Neural progenitor cell (in vitro differentiated cells): ENCODE results near the gene CNTN5. TPM values are rescaled to one million over a fixed set of nuclear protein-coding genes. Genes with fewer than 3 reads are reported as not detected.
A peak's percentile ranks its signal among the peaks of the same experiment; 100 is the strongest.

Experiments
- DNase-seq: peaks from one replicate; pipeline ENCODE4 v3.0.0-alpha.2; 2016; ENCODE audit warnings: low spot score
- H2AFZ ChIP-seq: fragments of 200-600 bp; sonication (generic); replicated peaks from 2 replicates; pipeline ENCODE4 v1.6.1; 2016; ENCODE audit warnings: antibody characterized with exemption
- H3F3A ChIP-seq: fragments of 200-600 bp; sonication (generic); 2 replicates; pipeline ENCODE4 v1.6.1; 2016; ENCODE audit warnings: antibody characterized with exemption, low read depth
- H3K27ac ChIP-seq: fragments of 200-600 bp; sonication (generic); 2 replicates; pipeline ENCODE4 v1.5.1; 2016; ENCODE audit warnings: mild to moderate bottlenecking
- H3K27me3 ChIP-seq: fragments of 200-600 bp; sonication (generic); 2 replicates; pipeline ENCODE4 v1.6.1; 2016; ENCODE audit warnings: mild to moderate bottlenecking, moderate library complexity
- H3K36me3 ChIP-seq: fragments of 200-600 bp; sonication (generic); 2 replicates; pipeline ENCODE4 v1.5.1; 2016
- H3K4me1 ChIP-seq: fragments of 200-600 bp; sonication (generic); 2 replicates; pipeline ENCODE4 v1.6.1; 2016; ENCODE audit warnings: mixed run types
- H3K4me2 ChIP-seq: fragments of 200-600 bp; sonication (generic); 2 replicates; pipeline ENCODE4 v1.6.1; 2016
- H3K4me3 ChIP-seq: fragments of 200-600 bp; sonication (generic); 2 replicates; pipeline ENCODE4 v1.5.1; 2016
- H3K79me2 ChIP-seq: fragments of 200-600 bp; sonication (generic); 2 replicates; pipeline ENCODE4 v1.6.1; 2016; ENCODE audit warnings: low read depth
- H3K9ac ChIP-seq: fragments of 200-600 bp; sonication (generic); 2 replicates; pipeline ENCODE4 v1.6.1; 2016
- H3K9me3 ChIP-seq: fragments of 200-600 bp; sonication (generic); 2 replicates; pipeline ENCODE4 v1.5.1; 2016; ENCODE audit warnings: low read depth
- H4K20me1 ChIP-seq: fragments of 200-600 bp; sonication (generic); 2 replicates; pipeline ENCODE4 v1.6.1; 2016; ENCODE audit warnings: low read depth
- H3K27ac Mint-ChIP-seq: 3 replicates; pipeline ENCODE4 v1.8.0; 2021; ENCODE audit warnings: mixed read lengths
- H3K27me3 Mint-ChIP-seq: 2 replicates; pipeline ENCODE4 v1.8.0; 2022; ENCODE audit warnings: low read depth, mild to moderate bottlenecking, inconsistent platforms, moderate library complexity, mixed read lengths; ENCODE audit not compliant: insufficient read depth
- H3K36me3 Mint-ChIP-seq: 3 replicates; pipeline ENCODE4 v1.8.0; 2021; ENCODE audit warnings: mixed read lengths
- H3K4me1 Mint-ChIP-seq: 3 replicates; pipeline ENCODE4 v1.8.0; 2021; ENCODE audit warnings: mixed read lengths
- H3K4me3 Mint-ChIP-seq: 3 replicates; pipeline ENCODE4 v1.8.0; 2021; ENCODE audit warnings: mild to moderate bottlenecking, moderate library complexity, mixed read lengths
- H3K9me3 Mint-ChIP-seq: 3 replicates; pipeline ENCODE4 v1.8.0; 2020; ENCODE audit warnings: mixed read lengths
- CTCF ChIP-seq: fragments of 200-600 bp; sonication (generic); IDR thresholded peaks from 2 replicates; pipeline ENCODE4 v1.5.1; 2017; ENCODE audit warnings: antibody characterized with exemption, mild to moderate bottlenecking
- EZH2 ChIP-seq: fragments of 200-600 bp; sonication (generic); IDR thresholded peaks from 2 replicates; pipeline ENCODE4 v1.6.1; 2017; ENCODE audit warnings: antibody characterized with exemption, mild to moderate bottlenecking, moderate library complexity
- EZH2phosphoT487 ChIP-seq: fragments of 200-600 bp; sonication (generic); IDR thresholded peaks from 2 replicates; pipeline ENCODE4 v1.6.1; 2017; ENCODE audit warnings: antibody characterized with exemption
- total RNA-seq: library from RNA; depleted of rRNA; stranded (reverse); fragments of >200 nt; gene quantifications from 2 replicates; pipeline ENCODE4 v1.2.3, GENCODE V29; 2015; ENCODE audit warnings: low replicate concordance

CNTN5 gene
- total RNA-seq, 1 donor from 2014 or later: 0.19 TPM

GRCh38 chr11:100336873-100337272, 1316.1 kb downstream of the CNTN5 start:
- peaks cover 11% of the 10 kb centered on the region for H3K9me3 Mint-ChIP-seq
- Histone ChIP-seq H3K9ac (no peak overlapping the region), H3K36me3 (no peaks in the 10 kb centered on the region), H3K9me3 (no peaks in the 10 kb centered on the region), H3K27ac (no peak overlapping the region), H3K4me2 (no peak overlapping the region), H3K27me3 (no peaks in the 10 kb centered on the region), H3F3A (no peaks in the 10 kb centered on the region), H4K20me1 (no peaks in the 10 kb centered on the region), H2AFZ (no peak overlapping the region), H3K4me3 (no peak overlapping the region), H3K4me1 (no peaks in the 10 kb centered on the region), H3K79me2 (no peaks in the 10 kb centered on the region)
- H3K27ac Mint-ChIP-seq: no peak overlapping the region
- TF ChIP-seq EZH2 (no peak), EZH2phosphoT487 (no peak), CTCF (no peak)
- peaks cover 25% of the 10 kb centered on the region for H3K4me1 Mint-ChIP-seq
- no peaks in the 10 kb centered on the region for H3K27me3 Mint-ChIP-seq
- no peak overlapping the region for H3K4me3 Mint-ChIP-seq
- no peaks in the 10 kb centered on the region for H3K36me3 Mint-ChIP-seq
- DNase-seq: no peak

- TF ChIP-seq EZH2: no peak
- TF ChIP-seq CTCF: no peak
- no peak for TF ChIP-seq EZH2phosphoT487
- Histone ChIP-seq H3K36me3 (no peaks in the 10 kb centered on the region), H3K9me3 (no peaks in the 10 kb centered on the region), H3K4me1 (no peaks in the 10 kb centered on the region), H4K20me1 (no peaks in the 10 kb centered on the region), H3K9ac (no peak overlapping the region), H3K4me3 (no peak overlapping the region), H3K27ac (no peak overlapping the region), H3K79me2 (no peaks in the 10 kb centered on the region), H3K27me3 (no peaks in the 10 kb centered on the region), H3K4me2 (no peak overlapping the region), H3F3A (no peaks in the 10 kb centered on the region), H2AFZ (no peak overlapping the region)
- Mint-ChIP-seq H3K27ac (no peak overlapping the region), H3K4me1 (peaks cover 25% of the 10 kb centered on the region), H3K4me3 (no peak overlapping the region), H3K36me3 (no peaks in the 10 kb centered on the region), H3K27me3 (no peaks in the 10 kb centered on the region), H3K9me3 (peaks cover 11% of the 10 kb centered on the region)
- DNase-seq: no peak
Observed at GRCh38 chr11:100338144-100338840, 1317.5 kb downstream of the CNTN5 start.

GRCh38 chr11:100340466-100341319, 1319.9 kb downstream of the CNTN5 start:
- Histone ChIP-seq H2AFZ (no peak overlapping the region), H3K79me2 (no peaks in the 10 kb centered on the region), H3K9me3 (no peaks in the 10 kb centered on the region), H3K27me3 (no peaks in the 10 kb centered on the region), H3F3A (no peaks in the 10 kb centered on the region), H3K4me1 (no peaks in the 10 kb centered on the region), H3K36me3 (no peaks in the 10 kb centered on the region), H3K4me2 (no peak overlapping the region), H4K20me1 (no peaks in the 10 kb centered on the region), H3K4me3 (no peak overlapping the region), H3K27ac (no peak overlapping the region), H3K9ac (no peak overlapping the region)
- Mint-ChIP-seq H3K27me3 (no peaks in the 10 kb centered on the region), H3K27ac (peak overlapping the region; percentile 36), H3K9me3 (peaks cover 6% of the 10 kb centered on the region), H3K4me1 (peaks cover 25% of the 10 kb centered on the region), H3K4me3 (no peak overlapping the region), H3K36me3 (no peaks in the 10 kb centered on the region)
- no peak for DNase-seq
- TF ChIP-seq EZH2 (no peak), CTCF (no peak), EZH2phosphoT487 (no peak)
